ENCODE measurements around the gene AGBL1.
"Not testable (repeated sequence)": the region's sequence is repeated elsewhere in the genome, so short reads cannot be mapped to it uniquely, and the experiment has no call there.

AGBL1 gene

GRCh38 chr15:86425746-86426145 lies 346.1 kb downstream of the AGBL1 start:
- no peak for DNase-seq

- DNase-seq = no peak
Measured at GRCh38 chr15:86432861-86433260, 353.2 kb downstream of the AGBL1 start.

- no peak for DNase-seq
Measured at GRCh38 chr15:86433983-86434382, 354.3 kb downstream of the AGBL1 start.

GRCh38 chr15:86439614-86440013 lies 359.9 kb downstream of the AGBL1 start:
- DNase-seq = no peak

- no peak for DNase-seq
Measured at GRCh38 chr15:86444527-86444926, 364.9 kb downstream of the AGBL1 start.

GRCh38 chr15:86445579-86446252 lies 366.0 kb downstream of the AGBL1 start:
- no peak for DNase-seq

- DNase-seq = no peak
Measured at GRCh38 chr15:86446253-86446640, 366.6 kb downstream of the AGBL1 start.

GRCh38 chr15:86465470-86466039 lies 385.9 kb downstream of the AGBL1 start:
- not testable (repeated sequence) for DNase-seq

- DNase-seq = no peak
Measured at GRCh38 chr15:86481720-86482119, 402.0 kb downstream of the AGBL1 start.

GRCh38 chr15:86483936-86484335 lies 404.3 kb downstream of the AGBL1 start:
- no peak for DNase-seq

- no peak for DNase-seq
Measured at GRCh38 chr15:86488046-86488445, 408.4 kb downstream of the AGBL1 start.

- DNase-seq = no peak
Measured at GRCh38 chr15:86489981-86490380, 410.3 kb downstream of the AGBL1 start.

- no peak for DNase-seq
Measured at GRCh38 chr15:86491118-86491517, 411.4 kb downstream of the AGBL1 start.

GRCh38 chr15:86493884-86494283 lies 414.2 kb downstream of the AGBL1 start:
- no peak for DNase-seq

GRCh38 chr15:86494475-86494874 lies 414.8 kb downstream of the AGBL1 start:
- DNase-seq = no peak

GRCh38 chr15:86502301-86502700 lies 422.6 kb downstream of the AGBL1 start:
- DNase-seq = no peak

GRCh38 chr15:86505951-86506350 lies 426.3 kb downstream of the AGBL1 start:
- no peak for DNase-seq

GRCh38 chr15:86506401-86506800 lies 426.7 kb downstream of the AGBL1 start:
- no peak for DNase-seq

- no peak for DNase-seq
Measured at GRCh38 chr15:86515625-86516024, 436.0 kb downstream of the AGBL1 start.

- no peak for DNase-seq
Measured at GRCh38 chr15:86522721-86523120, 443.1 kb downstream of the AGBL1 start.

GRCh38 chr15:86526938-86527690 lies 447.4 kb downstream of the AGBL1 start:
- DNase-seq = no peak

GRCh38 chr15:86528094-86528493 lies 448.4 kb downstream of the AGBL1 start:
- not testable (repeated sequence) for DNase-seq

GRCh38 chr15:86538141-86538540 lies 458.5 kb downstream of the AGBL1 start:
- no peak for DNase-seq

- DNase-seq = no peak
Measured at GRCh38 chr15:86540840-86541467, 461.3 kb downstream of the AGBL1 start.
